AG09309 (cell line): ENCODE data around the gene KIF5B.

Source experiments
- DNase-seq: peaks from one replicate; pipeline ENCODE4 v3.0.0-alpha.2; 2010; ENCODE audit warnings: low read depth
- H3K4me3 ChIP-seq: 2 replicates; pipeline ENCODE4 v1.5.1; 2011; ENCODE audit warnings: mild to moderate bottlenecking, low read depth, low read length, moderate library complexity; ENCODE audit not compliant: control insufficient read depth
- TF ChIP-seq, protein P1 (sequence below): IDR thresholded peaks from 2 replicates; pipeline ENCODE4 v1.5.1; 2011; ENCODE audit warnings: mild to moderate bottlenecking, low read depth, low read length, inconsistent platforms; ENCODE audit not compliant: insufficient read depth, control insufficient read depth; ENCODE audit errors: missing control alignments

KIF5B gene

DNA sequence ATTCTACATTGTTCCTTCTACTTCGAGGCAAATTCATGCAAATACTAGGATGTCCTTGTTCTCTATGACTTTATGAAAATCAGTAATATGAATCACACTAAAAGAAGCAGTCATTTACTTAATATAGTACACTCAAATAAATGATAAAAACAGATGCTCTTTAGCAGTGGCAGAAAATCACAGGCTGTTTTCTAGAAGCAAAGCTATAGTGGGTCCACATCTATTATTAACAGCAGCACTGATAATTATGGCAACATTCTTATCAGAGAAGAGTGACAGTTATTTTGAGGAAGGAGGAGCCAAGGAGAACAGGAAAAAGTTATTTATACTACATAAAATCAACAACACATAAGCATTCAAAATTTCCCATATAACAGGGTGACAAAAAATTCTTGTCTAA is 16.5 kb downstream of the KIF5B start:
- H3K4me3 ChIP-seq = no peak overlapping the region
- TF ChIP-seq, protein P1, sequence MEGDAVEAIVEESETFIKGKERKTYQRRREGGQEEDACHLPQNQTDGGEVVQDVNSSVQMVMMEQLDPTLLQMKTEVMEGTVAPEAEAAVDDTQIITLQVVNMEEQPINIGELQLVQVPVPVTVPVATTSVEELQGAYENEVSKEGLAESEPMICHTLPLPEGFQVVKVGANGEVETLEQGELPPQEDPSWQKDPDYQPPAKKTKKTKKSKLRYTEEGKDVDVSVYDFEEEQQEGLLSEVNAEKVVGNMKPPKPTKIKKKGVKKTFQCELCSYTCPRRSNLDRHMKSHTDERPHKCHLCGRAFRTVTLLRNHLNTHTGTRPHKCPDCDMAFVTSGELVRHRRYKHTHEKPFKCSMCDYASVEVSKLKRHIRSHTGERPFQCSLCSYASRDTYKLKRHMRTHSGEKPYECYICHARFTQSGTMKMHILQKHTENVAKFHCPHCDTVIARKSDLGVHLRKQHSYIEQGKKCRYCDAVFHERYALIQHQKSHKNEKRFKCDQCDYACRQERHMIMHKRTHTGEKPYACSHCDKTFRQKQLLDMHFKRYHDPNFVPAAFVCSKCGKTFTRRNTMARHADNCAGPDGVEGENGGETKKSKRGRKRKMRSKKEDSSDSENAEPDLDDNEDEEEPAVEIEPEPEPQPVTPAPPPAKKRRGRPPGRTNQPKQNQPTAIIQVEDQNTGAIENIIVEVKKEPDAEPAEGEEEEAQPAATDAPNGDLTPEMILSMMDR = no peak
- DNase-seq = no peak

DNA sequence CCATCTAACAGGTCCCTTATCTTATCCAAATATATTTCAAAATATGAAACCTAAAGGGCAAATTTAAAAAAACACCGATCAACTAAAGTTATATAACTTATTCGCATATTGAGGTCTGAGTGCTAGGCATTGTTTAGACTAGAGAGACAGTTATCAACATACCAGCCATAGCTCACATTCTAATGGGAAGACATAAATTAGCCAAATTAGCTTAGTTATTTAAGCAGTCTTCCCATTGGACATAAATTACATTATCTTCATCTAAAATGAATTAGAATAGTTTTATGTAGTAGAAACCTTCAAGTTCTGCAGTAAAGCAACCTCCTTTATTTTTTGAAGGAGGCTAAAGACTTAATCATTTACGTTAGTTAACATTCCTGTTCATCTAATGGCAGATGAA is 17.4 kb downstream of the KIF5B start:
- TF ChIP-seq, protein P1 = no peak
- H3K4me3 ChIP-seq = no peak overlapping the region
- DNase-seq = no peak

DNA sequence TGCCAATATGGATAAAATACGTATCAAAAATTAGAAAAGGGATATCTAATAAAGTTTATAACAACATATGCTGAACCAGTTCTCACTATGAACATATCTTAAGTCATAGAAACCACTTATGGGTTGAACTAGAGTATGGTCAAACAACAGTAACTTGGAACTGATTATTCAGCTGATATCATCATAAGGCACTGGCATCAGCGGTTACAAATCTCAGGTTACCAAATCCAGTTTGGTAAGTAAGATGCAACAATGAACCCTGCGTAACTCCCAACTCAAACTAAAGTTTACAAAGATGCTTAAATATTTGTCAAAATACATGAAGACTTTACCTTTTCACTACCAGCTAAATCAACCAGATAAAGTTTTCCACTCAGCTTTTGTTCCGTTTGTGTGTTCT is 19.3 kb downstream of the KIF5B start:
- no peak overlapping the region for H3K4me3 ChIP-seq
- DNase-seq = no peak
- TF ChIP-seq, protein P1 = no peak

DNA sequence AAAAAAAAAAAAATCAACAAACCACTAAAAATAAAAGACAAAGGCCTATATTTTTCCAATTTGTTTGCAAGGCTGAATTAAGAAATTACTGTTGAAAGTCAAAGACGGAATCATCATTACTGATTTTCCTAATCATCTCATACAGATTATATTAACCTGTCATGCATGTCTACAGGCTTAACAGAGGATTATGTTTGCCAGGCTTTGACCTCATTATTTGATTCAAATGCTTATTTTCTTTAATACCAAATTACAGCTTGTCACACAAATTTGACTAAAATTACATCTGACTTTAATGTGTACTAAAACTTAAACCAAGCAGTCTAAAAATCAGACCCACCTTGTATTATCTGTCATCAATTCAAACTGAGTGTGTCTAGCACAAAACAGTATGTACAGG is 21.2 kb downstream of the KIF5B start:
- no peak overlapping the region for H3K4me3 ChIP-seq
- TF ChIP-seq, protein P1 = no peak
- no peak for DNase-seq

DNA sequence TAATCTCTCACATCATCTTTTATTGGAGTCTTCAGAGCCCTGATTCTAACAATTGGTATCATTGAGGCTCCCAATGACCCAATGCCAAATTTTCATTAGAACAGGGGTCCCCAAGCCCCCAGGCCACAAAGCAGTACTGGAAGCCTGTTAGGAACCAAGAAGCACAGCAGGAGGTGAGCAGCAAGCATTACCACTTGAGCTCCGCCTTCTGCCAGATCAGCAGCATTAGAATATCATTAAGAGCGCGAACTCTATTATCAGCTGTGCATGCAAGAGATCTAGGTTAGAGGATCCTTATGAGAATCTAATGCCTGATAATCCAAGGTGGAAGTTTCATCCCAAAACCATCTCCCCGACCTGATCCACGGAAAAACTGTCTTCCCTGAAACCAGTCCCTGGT is 23.1 kb downstream of the KIF5B start:
- TF ChIP-seq, protein P1 = no peak
- no peak for DNase-seq
- H3K4me3 ChIP-seq = no peak overlapping the region

DNA sequence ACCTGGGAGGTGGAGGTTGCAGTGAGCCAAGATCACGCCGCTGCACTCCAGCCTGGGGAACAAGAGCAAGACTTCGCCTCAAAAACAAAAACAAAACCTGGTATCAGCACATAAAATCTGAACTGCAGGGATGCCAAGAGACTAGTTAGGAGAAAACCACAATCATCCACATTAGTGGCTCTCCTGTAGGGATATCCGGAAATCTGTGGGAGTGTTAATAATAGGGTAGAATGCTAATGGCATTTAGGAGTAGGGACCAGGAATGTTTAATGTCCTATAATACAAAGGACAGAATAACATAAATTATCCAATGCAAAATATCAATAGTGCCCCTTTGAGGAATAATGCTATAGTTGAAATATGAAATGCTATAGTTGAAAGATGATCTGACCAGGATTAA is 24.3 kb downstream of the KIF5B start:
- TF ChIP-seq, protein P1 = no peak
- no peak for DNase-seq
- H3K4me3 ChIP-seq = no peak overlapping the region

DNA sequence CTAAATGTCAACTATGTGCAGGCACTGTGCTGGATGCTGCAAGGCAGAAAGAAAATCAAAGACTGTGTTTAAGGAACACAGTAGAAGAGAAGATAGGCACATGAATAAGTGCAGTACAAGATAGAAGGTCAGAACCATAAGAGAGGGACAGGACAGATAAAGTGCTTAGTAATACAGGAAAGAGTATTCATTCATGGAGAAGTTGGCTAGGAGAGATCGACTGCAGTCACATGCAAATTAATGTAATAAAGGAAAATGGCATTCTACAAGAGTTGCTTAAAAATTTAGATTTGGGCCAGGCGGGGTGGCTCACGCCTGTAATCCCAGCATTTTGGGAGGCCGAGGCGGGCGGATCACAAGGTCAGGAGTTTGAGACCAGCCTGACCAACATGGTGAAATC is 24.8 kb downstream of the KIF5B start:
- H3K4me3 ChIP-seq = no peak overlapping the region
- DNase-seq = no peak
- TF ChIP-seq, protein P1 = no peak
